ENCODE measurements around the gene TBC1D3H. TPM values are rescaled to one million over a fixed set of nuclear protein-coding genes. Genes with fewer than 3 reads are reported as not detected.
"Not testable (repeated sequence)": the region's sequence is repeated elsewhere in the genome, so short reads cannot be mapped to it uniquely, and the experiment has no call there.

The TBC1D3H gene
- total RNA-seq (2021) = not detected in 2 replicates
- Bru-seq, nascent RNA = not detected
- not detected for BruChase-seq, experiment 1, labeled RNA remaining after a 2-hour chase
- BruChase-seq, experiment 2, labeled RNA remaining after a 6-hour chase = not detected
- long read RNA-seq = 0 reads

- H3K36me3 ChIP-seq (ENCODE audit: insufficient read depth, low read length, poor library complexity, severe bottlenecking); H3K27ac ChIP-seq (ENCODE audit: low read depth, low read length, poor library complexity, severe bottlenecking); H3K4me3 ChIP-seq (ENCODE audit: low read depth, low read length, poor library complexity, severe bottlenecking): not testable (repeated sequence)
Measured at GRCh38 chr17:36388385-36389245, at the start of gene TBC1D3H. TSS of gene TBC1D3H (minus strand) at chr17:36388435. CDS start at chr17:36386895, 1,540 bp downstream.

DNA sequence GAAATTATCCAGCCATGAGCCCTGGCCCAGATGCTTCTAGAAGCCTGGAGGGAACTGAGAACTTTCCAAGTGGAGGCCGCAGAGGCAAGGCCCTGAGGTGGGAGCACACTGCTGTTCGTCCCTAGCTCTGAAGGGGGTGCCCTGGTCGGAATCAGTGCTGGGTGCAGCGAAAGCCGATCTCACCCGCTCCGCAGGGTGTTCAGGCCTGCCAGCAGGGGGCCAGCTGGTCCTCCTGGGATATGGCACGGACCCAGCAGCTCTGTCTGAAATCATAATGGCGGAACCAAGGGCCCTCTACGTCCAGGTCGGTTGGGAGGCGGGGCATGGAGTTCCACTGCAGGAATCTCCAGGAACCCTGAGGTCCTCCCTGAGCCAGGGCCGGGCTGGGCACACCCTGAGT lies 40.7 kb upstream of the TBC1D3H start:
- H3K9me3 ChIP-seq (ENCODE audit: low read depth, low read length, poor library complexity, severe bottlenecking); H3K36me3 ChIP-seq (ENCODE audit: insufficient read depth, low read length, poor library complexity, severe bottlenecking); POLR2A ChIA-PET (ENCODE audit: low non-redundant PET); H3K4me1 ChIP-seq (ENCODE audit: insufficient read depth, low read length, poor library complexity, severe bottlenecking); H3K4me3 ChIP-seq (ENCODE audit: low read depth, low read length, poor library complexity, severe bottlenecking); H3K27me3 ChIP-seq (replicated peaks; ENCODE audit: insufficient read depth, low read depth, low read length, poor library complexity); CTCF ChIA-PET; BruUV-seq (replicated peaks); DNase-seq (ENCODE audit: low spot score); intact Hi-C loops (cut with micrococcal nuclease; ENCODE audit: unreplicated experiment); H3K27ac ChIP-seq (ENCODE audit: low read depth, low read length, poor library complexity, severe bottlenecking): not testable (repeated sequence)

More at GRCh38 chr17:36388385-36389245, at the start of gene TBC1D3H:
- H3K27me3 ChIP-seq (replicated peaks; ENCODE audit: insufficient read depth, low read depth, low read length, poor library complexity); POLR2A ChIA-PET (ENCODE audit: low non-redundant PET); H3K4me1 ChIP-seq (ENCODE audit: insufficient read depth, low read length, poor library complexity, severe bottlenecking); DNase-seq (ENCODE audit: low spot score); BruUV-seq (replicated peaks); intact Hi-C loops (cut with micrococcal nuclease; ENCODE audit: unreplicated experiment); CTCF ChIA-PET; H3K9me3 ChIP-seq (ENCODE audit: low read depth, low read length, poor library complexity, severe bottlenecking): not testable (repeated sequence)

DNA sequence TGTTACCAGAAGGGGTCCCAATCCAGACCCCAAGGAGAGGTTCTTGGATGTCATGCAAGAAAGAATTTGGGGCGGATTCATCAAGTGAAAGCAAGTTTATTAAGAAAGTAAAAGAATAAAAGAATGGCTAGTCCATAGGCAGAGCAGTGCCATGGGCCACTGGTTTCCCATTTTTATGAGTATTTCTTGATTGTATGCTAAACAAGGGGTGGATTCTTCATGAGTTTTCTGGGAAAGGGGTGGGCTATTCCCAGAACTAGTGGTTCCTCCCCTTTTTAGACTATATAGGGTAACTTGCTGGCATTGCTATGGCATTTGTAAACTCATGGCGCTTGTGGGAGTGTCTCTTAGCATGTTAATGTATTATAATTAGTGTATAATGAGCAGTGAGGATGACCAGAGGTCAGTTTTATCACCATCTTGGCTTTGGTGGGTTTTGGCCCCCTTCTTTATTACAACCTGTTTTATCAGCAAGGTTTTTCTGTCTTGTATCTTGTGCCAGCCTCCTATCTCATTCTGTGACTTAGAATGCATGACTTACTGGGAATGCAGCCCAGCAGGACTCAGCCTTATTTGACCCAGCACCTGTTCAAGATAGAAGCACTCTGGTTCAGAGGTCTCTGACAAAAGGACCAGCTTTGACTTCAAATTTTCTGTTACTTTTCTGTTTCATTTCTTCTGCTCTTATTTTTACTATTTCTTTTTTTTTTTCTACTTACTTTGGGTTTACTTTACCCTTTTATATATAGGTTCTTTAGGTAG lies 27.1 kb upstream of the TBC1D3H start:
- H3K4me3 ChIP-seq (ENCODE audit: low read depth, low read length, poor library complexity, severe bottlenecking); intact Hi-C loops (cut with micrococcal nuclease; ENCODE audit: unreplicated experiment); H3K27me3 ChIP-seq (replicated peaks; ENCODE audit: insufficient read depth, low read depth, low read length, poor library complexity); H3K27ac ChIP-seq (ENCODE audit: low read depth, low read length, poor library complexity, severe bottlenecking); H3K9me3 ChIP-seq (ENCODE audit: low read depth, low read length, poor library complexity, severe bottlenecking); H3K36me3 ChIP-seq (ENCODE audit: insufficient read depth, low read length, poor library complexity, severe bottlenecking); H3K4me1 ChIP-seq (ENCODE audit: insufficient read depth, low read length, poor library complexity, severe bottlenecking); DNase-seq (ENCODE audit: low spot score); BruUV-seq (replicated peaks); CTCF ChIA-PET; POLR2A ChIA-PET (ENCODE audit: low non-redundant PET): not testable (repeated sequence)

DNA sequence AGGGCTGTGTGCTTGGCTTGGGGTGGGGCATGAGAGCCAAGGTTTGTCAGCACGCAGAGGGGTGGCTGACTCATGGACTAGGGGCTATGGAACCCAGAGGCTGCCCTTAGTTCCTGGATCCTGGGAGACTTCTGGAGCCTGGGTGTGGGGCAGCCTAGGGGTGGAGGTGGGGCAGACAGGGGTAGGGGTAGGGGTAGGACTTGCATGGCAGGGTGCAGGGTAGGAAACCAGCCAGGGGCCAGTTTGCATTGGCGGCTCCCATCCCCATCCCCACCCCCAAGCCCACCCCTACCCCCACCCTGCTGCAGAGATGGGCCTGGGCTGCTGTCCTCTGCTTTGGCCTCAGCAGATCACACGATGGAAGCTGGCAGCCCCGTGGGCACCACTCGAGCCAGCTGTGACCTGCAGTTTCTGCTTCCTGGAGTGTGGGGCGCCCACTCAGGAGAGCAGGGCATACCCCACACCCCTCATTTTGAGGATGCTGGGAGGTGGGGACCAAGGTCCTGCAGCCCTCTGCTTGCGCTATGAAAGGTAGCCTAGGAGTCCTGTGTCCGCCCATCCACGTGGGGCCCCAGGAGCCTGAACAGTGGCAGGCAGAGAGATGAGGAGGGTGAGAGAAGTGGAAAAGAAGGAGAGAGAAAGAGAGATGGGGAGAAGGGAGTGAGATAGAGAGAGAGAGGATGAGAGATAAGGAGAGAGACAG lies 2.9 kb upstream of the TBC1D3H start:
- CTCF ChIA-PET; POLR2A ChIA-PET (ENCODE audit: low non-redundant PET); H3K4me3 ChIP-seq (ENCODE audit: low read depth, low read length, poor library complexity, severe bottlenecking); intact Hi-C loops (cut with micrococcal nuclease; ENCODE audit: unreplicated experiment); H3K4me1 ChIP-seq (ENCODE audit: insufficient read depth, low read length, poor library complexity, severe bottlenecking); H3K9me3 ChIP-seq (ENCODE audit: low read depth, low read length, poor library complexity, severe bottlenecking); H3K27ac ChIP-seq (ENCODE audit: low read depth, low read length, poor library complexity, severe bottlenecking); DNase-seq (ENCODE audit: low spot score); BruUV-seq (replicated peaks); H3K36me3 ChIP-seq (ENCODE audit: insufficient read depth, low read length, poor library complexity, severe bottlenecking); H3K27me3 ChIP-seq (replicated peaks; ENCODE audit: insufficient read depth, low read depth, low read length, poor library complexity): not testable (repeated sequence)

DNA sequence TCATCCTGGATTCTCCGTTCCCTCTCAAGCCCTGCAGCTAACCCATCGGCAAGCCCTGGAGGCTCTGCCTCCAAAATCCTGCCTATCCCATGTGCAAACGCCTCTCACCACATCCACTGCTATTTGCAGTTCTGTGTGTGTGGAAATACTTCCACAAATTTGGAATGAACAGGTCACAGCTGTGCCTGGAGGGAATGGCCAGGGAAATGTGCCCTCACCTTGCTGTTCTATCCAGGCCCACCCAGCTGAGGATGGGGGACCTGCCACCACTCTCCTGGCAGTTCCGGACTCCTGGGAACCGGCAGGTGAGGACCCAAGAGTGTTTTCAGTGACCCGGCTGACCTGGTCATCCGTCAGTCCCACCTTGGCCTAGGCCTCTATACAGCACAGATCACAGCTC lies 12.3 kb downstream of the TBC1D3H start:
- POLR2A ChIA-PET (ENCODE audit: low non-redundant PET); H3K4me3 ChIP-seq (ENCODE audit: low read depth, low read length, poor library complexity, severe bottlenecking); H3K27ac ChIP-seq (ENCODE audit: low read depth, low read length, poor library complexity, severe bottlenecking); H3K4me1 ChIP-seq (ENCODE audit: insufficient read depth, low read length, poor library complexity, severe bottlenecking); H3K9me3 ChIP-seq (ENCODE audit: low read depth, low read length, poor library complexity, severe bottlenecking); BruUV-seq (replicated peaks); H3K27me3 ChIP-seq (replicated peaks; ENCODE audit: insufficient read depth, low read depth, low read length, poor library complexity); H3K36me3 ChIP-seq (ENCODE audit: insufficient read depth, low read length, poor library complexity, severe bottlenecking); DNase-seq (ENCODE audit: low spot score); CTCF ChIA-PET; intact Hi-C loops (cut with micrococcal nuclease; ENCODE audit: unreplicated experiment): not testable (repeated sequence)

- POLR2A ChIA-PET (ENCODE audit: low non-redundant PET); H3K27ac ChIP-seq (ENCODE audit: low read depth, low read length, poor library complexity, severe bottlenecking); intact Hi-C loops (cut with micrococcal nuclease; ENCODE audit: unreplicated experiment); H3K36me3 ChIP-seq (ENCODE audit: insufficient read depth, low read length, poor library complexity, severe bottlenecking); H3K4me1 ChIP-seq (ENCODE audit: insufficient read depth, low read length, poor library complexity, severe bottlenecking); H3K9me3 ChIP-seq (ENCODE audit: low read depth, low read length, poor library complexity, severe bottlenecking); BruUV-seq (replicated peaks); H3K27me3 ChIP-seq (replicated peaks; ENCODE audit: insufficient read depth, low read depth, low read length, poor library complexity); CTCF ChIA-PET; H3K4me3 ChIP-seq (ENCODE audit: low read depth, low read length, poor library complexity, severe bottlenecking); DNase-seq (ENCODE audit: low spot score): not testable (repeated sequence)
Measured at GRCh38 chr17:36362496-36362895, 25.7 kb downstream of the TBC1D3H start.

Data from A673 (cell line).